ENCODE measurements around the gene CARMIL1.

CARMIL1 gene

DNA sequence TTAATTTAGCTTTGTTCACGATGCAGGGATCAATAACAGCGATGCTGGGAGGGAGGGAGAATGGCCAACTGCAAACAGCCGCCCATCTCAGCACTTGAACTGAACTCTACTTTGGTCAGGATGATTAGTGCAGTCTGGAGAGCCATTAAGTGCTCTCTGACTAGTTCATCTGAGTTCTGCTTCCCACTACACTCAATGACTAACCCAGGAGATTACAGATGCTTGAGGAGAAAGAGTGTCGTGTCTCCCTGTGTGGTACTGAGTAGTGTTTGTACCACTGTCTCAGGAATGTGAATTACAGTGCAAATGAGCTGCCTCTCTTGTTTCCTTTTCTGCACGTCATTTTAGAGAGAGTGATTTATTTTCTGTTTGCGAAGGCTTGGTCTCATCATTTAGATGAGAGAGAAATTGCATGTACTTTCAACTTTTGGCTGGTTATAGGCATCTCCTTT, 23.5 kb downstream of the CARMIL1 start:
- H3K4me3 ChIP-seq (ENCODE audit: low read depth, low read length), result no peak overlapping the region
- DNase-seq (ENCODE audit: low read depth), result peak; percentile 65

DNA sequence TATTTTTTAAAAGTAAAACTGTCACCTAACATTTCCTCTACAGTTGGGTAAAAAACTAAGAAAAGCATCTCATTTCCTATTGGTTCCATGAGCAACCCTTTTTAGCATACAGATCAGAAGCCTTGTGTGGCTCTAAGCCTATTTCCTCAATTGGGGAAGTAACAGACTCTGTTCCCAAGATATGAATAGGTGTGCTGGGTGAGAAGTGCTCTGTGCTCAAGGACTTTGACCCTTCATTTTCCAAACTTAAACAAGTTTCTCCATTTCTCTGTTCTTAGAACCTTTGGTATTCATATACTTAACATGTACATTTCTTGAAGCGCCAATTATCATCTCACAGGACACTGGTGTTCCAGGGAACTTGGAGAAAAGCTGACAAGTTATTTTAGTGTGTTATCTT, 24.1 kb downstream of the CARMIL1 start:
- H3K4me3 ChIP-seq (ENCODE audit: low read depth, low read length), result no peak overlapping the region
- DNase-seq (ENCODE audit: low read depth), result no peak

DNA sequence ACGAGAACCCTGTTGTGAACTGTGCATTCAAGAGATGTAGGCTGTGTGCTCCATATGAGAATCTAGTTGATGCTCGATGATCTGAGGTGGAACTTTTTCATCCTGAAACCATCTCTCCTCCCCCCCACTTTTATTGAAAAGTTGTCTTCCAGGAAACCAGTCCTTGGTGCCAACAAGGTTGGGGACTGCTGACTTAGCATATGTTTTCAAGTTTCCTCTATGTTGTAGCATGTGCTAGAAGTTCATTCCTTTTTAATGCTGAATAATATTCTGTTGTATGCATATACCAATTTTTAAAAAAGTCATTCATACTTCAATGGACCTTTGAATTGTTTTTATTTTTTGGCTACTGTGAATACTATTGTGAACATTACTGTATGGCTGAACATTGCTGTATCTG, 27.2 kb downstream of the CARMIL1 start:
- no peak for DNase-seq (ENCODE audit: low read depth)
- H3K4me3 ChIP-seq (ENCODE audit: low read depth, low read length), result no peak overlapping the region

DNA sequence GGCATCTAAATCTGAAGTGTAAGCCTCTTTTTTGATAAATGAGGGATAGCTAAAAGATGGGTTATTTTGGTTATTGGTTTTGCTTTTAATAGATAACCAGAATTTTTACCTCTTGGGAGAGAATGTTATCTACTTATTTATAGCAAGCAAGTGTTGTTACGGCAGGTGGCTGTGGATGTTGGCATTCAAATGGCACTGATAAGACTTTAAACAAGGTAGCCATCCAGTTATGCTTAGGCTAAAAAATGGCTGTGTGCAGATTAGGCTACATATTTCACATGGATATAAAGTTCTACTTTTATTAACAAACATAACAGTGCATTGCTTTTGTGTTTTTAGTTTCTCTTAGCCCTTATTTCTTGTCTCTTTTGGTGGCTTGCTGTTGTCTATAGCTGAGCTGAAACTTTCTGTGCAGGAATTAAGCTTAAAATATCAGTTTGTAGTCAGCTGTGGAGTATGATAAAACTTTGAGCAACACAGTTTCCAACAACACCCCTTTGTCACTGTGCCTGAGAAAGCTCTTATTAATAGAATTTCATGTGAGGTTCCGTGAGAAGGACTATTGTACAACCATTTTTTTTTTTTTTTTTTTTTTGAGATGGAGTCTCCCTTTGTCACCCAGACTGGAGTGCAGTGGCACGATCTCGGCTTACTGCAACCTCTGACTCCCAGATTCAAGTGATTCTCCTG, 28.8 kb downstream of the CARMIL1 start:
- H3K4me3 ChIP-seq (ENCODE audit: low read depth, low read length), result no peak overlapping the region
- DNase-seq (ENCODE audit: low read depth), result no peak

DNA sequence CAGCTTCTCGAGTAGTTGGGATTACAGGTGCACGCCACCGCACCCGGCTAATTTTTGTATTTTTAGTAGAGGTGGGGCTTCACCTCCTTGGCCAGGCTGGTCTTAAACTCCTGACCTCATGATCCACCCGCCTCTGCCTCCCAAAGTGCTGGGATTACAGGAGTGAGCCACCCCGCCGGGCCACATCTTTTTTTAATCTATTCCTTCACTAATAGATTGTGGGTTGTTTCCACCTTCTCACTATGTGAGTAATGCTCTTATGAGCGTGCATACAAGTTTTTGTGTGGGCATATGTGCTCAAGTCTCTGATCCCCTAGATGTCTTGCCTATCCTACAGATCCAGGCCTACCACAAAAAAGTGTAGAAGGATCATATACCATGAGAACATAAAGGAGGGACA, 30.7 kb downstream of the CARMIL1 start:
- no peak for DNase-seq (ENCODE audit: low read depth)
- no peak overlapping the region for H3K4me3 ChIP-seq (ENCODE audit: low read depth, low read length)

DNA sequence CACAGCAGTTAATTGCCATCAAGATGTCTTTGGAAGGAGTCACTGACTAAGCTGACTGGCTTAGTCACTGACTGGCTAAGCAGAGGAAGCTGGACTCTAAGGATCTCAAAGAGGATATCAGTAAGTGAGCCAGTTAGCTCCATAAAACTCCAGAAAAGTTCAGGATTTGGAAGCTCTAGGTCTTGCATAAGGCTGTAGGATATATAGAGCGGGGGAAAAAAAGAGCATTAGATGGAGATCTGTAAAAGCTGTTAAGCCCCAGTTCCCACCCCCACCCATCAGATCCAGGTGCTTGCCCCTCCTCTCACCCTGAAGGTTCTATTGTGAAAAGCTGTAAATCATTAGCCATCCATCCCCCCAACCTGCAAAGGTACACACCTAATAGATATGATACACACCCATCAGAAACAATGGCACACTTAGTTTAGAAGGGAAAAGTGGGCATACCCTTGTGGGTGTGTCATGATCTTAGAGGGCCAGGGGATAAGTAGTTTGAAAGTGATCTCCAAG, 32.2 kb downstream of the CARMIL1 start:
- H3K4me3 ChIP-seq (ENCODE audit: low read depth, low read length), result no peak overlapping the region
- no peak for DNase-seq (ENCODE audit: low read depth)

DNA sequence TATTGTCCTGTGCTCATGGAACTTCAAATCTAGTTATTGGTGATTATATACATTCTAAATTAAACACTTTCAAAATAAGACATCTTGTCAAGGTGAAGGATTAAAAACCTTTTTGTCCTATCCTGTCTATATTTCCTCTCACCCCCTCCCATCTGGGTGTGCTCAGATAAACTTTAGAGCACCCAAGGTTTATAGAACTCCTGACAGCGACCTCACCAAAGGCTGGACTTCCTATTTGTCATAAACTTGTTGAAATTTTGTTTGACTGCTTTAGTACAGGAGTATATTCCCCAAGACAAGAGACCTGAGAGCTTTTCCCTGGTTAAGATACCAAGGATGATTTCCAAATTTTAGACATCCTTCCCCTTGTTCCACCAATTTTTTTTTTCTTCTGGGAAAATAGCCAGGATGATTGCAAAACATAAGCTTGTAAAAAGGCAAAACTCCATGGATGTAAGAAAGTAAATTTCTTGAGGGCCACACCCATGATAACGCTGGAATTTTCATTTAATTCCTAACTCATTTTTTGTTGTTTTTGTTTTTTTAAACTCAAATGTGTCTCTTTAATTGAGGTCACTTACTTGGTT, 33.0 kb downstream of the CARMIL1 start:
- no peak for DNase-seq (ENCODE audit: low read depth)
- no peak overlapping the region for H3K4me3 ChIP-seq (ENCODE audit: low read depth, low read length)

DNA sequence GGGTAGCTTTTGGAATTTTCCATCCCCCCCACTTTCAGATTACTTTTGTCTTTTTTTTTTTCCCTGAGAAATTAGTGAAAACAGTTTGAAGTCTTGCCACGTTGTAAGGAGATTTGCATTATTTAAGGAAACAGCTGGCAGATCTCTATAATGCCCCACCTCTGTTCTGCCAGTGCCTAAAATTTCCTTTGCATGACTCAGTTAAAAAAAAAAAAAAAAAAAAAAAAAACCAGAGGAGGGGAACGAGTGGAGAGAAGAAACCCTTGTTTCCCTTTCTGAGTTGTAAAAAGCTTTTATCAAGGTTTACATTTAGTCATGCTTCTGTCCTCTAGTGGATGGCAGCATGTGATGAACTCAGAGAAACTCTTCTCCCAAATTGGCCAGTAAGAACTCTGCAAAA, 33.5 kb downstream of the CARMIL1 start:
- no peak overlapping the region for H3K4me3 ChIP-seq (ENCODE audit: low read depth, low read length)
- DNase-seq (ENCODE audit: low read depth), result peak; percentile 25

DNA sequence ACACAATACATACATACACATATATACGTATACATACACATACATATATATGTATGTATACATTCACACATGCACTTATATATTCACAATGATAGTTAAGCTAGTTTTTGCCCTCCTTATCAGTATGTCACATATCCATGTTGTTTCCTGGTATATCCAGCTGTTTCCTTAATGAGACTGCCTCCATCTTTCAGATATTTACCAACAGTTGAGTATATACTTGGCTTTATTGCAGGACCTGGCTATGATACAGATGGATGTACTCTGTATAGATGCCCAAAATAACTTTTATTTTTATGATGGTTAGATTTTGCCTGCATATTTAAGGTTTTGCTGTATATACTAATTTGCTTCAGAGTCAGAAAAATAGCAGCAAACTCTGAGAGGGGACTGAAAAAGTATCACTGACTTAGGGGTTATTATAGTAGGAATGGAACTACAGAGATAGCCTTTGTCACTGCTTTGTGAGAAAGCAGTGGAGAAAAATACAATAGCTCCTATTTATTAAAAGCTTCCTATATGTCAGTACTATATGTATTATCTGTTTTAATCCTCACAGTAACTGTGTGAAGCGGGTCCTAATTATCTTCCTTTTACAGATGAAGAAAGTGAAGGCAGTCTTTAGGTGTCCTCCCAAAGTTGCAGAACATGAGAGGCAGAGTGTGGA, 35.5 kb downstream of the CARMIL1 start:
- no peak overlapping the region for H3K4me3 ChIP-seq (ENCODE audit: low read depth, low read length)
- DNase-seq (ENCODE audit: low read depth), result no peak

DNA sequence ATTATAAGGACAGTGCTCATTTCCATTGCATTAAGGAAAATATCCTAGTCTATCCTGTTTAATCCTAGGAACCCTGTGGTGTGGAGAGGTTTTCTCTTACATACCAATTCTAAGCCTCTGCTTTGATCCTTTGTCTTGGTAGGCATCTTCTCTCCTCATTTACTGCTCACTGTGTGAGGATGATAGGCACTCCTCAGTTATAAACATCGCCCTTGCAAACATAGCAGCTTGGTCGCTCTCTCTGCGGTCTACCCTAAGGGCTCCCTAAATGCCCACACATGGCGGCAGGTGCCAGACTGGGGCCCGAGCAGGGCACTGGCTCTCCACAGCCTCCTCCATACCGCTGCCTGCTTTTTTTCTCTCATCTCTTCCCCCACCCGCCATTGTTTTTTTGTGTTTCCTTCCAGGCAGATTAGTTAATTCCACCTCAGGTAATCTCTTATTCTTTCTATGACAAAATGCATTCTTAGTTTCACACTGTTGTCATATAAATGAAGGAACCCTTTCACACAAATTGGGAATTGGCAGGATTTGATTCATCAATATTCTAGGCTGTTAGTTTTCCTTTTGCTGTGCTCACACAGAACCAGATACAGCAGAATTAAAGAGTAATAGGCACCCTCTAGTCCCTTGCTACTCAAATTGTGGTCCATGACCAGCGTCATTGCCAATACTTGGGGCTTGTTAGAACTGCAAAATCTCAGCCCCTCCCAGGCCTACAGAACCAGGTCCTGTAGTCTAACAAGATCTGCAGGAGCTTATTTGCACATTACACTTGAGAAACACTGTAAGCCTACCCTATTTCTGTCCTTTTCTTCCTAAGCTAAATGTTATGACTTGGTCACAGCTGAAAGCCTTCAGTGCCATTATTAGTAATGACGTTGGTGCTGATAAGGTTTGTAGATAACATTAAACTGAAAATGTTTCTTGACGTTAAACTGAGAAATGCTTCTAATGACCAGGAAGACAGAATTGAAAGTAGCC, 36.3 kb downstream of the CARMIL1 start:
- H3K4me3 ChIP-seq (ENCODE audit: low read depth, low read length), result no peak overlapping the region
- DNase-seq (ENCODE audit: low read depth), result no peak

DNA sequence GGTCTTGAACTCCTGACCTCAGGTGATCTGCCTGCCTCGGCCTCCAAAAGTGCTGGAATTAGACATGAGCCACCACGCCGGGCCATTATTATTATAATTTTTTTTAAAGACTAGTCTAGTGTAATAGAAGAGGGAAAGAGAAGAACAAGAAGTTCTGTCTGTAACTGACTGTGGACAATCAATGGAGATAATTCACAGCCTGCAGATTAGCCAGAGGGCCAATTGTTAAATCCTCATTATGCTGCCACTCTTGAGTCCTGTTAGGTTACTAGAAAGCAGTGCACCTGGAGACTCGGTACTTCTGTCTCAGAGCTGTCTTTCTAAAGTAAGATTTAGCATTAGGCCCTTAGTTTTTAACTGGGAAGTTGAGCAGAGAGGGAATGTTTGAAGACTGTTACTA, 37.5 kb downstream of the CARMIL1 start:
- no peak overlapping the region for H3K4me3 ChIP-seq (ENCODE audit: low read depth, low read length)
- no peak for DNase-seq (ENCODE audit: low read depth)

DNA sequence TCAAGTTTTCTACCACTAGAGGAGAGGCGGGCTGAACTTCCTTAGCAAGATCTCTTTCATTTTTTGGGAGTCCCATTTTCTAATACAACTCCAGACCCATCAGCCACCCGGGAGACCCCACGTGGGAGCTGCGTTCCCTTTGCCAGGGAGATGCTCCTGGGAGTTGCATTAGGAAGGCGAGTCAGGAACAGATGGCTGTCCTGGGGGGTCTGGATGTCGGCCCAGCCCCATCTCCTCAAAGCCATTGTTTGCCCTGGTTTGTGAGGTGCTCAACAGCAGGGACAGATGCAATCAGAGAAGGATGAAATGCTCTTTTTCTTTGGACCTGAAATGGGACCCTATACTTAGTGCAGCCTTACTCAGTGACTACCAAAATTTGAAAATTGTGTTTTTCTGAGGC, 39.4 kb downstream of the CARMIL1 start:
- no peak overlapping the region for H3K4me3 ChIP-seq (ENCODE audit: low read depth, low read length)
- no peak for DNase-seq (ENCODE audit: low read depth)

DNA sequence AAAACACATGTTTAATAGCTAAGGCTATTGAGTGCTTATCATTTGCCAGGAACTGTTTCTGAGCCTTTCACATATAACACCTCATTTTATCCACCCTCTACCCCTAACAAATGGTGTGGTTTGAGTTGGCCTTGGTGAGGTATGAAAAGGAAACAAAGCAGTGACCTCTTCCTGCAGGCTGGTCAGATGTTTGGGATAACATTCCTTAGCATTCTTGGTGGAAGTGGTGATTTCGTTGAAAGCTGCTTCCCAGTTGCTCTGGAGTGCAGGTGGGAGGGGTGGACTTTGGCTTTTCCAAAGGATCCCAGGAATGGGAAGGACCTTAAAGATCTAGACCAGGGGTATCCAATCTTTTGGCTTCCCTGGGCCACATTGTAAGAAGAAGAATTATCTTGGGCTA, 41.3 kb downstream of the CARMIL1 start:
- H3K4me3 ChIP-seq (ENCODE audit: low read depth, low read length), result no peak overlapping the region
- DNase-seq (ENCODE audit: low read depth), result no peak

DNA sequence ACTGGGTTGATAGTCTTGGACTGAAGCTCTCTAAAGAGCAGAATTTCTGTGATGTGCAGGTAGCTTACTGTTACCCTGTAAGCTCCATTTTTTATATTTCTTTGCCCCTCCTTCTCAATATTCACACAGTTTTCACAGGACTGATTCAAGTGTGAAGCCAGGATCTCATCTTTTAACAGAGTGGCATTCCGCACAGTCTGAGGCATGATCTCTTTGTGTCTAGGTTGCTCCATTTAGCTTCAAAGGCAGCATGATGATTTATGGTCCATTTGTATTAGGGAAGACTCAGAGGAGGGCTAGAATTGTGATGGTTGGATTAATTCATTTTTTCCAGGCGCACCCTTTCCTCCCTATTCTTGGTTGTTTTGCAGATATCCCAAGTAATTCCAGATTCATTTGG, 43.5 kb downstream of the CARMIL1 start:
- no peak for DNase-seq (ENCODE audit: low read depth)

DNA sequence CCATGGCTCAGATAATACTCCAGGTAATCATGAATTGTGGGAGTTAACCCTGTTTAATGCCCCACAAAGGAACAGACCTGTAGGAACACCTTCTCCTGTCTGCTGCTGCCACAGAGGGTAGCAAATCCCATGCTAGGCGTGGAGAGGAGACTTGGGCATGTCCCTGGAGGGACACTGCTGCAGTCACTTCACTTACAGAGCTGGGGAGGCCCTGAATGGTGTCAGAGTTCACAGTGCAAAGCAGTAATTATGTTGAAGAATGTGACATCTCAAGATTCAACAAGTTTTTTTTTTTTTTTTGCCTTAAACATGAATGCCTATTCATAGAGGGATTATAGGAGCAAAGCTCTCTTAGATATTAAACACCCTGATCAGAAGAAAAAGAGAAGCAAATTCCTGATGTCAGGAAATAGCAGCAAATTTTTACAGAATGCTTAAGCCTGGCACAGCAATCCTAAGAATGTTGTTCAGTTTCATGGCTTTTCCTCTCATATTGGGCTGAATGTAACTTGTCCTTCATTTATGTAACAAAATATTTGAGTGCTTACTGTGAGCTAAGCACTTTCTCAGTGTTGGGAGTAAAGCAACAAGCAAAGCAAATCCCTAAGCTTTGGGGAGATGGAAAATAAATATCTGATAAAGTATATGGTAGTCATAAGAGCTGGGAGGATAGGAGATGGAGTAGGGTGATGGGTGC, 45.0 kb downstream of the CARMIL1 start:
- DNase-seq (ENCODE audit: low read depth), result no peak
- no peak overlapping the region for H3K4me3 ChIP-seq (ENCODE audit: low read depth, low read length)

More for the DNA sequence above, 43.5 kb downstream of the CARMIL1 start:
- H3K4me3 ChIP-seq (ENCODE audit: low read depth, low read length), result no peak overlapping the region

DNA sequence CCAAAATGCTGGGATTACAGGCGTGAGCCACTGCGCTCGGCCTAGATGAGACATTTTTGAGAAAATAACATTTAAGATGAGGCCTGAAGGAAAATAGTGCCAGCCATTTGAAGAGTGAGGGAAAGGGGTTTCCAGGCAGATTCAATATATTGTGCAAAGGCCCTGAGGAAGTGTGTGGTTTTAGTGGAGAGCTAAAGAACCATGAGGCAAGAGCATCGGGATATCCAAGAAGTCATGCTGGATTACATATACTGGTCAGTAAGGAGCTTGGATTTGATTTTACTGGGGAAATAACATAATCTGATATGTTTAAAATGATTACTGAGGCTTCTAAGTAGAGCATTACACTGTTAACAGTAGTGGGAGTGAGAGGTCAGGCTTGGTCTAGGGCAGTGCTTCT, 47.0 kb downstream of the CARMIL1 start:
- H3K4me3 ChIP-seq (ENCODE audit: low read depth, low read length), result no peak overlapping the region
- no peak for DNase-seq (ENCODE audit: low read depth)

DNA sequence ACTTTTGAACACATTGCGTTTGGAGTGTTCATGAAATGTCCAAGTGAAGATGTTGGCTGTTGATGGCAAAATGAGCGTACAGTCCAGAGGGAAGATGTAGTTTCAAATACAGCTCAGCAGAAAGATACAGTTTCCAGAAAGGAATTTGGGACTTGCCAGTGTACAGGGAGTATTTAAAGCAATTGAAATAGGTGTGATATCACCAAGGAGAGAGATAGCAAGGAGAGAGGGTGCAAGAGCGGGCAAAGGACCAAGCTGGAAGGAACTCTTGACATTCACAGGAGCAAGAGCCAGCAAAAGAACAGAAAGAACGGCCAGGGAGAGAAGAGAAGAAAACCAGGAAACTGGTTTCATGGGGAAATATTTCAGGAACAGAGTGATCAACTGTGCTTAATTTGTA, 47.8 kb downstream of the CARMIL1 start:
- H3K4me3 ChIP-seq (ENCODE audit: low read depth, low read length), result no peak overlapping the region
- no peak for DNase-seq (ENCODE audit: low read depth)

DNA sequence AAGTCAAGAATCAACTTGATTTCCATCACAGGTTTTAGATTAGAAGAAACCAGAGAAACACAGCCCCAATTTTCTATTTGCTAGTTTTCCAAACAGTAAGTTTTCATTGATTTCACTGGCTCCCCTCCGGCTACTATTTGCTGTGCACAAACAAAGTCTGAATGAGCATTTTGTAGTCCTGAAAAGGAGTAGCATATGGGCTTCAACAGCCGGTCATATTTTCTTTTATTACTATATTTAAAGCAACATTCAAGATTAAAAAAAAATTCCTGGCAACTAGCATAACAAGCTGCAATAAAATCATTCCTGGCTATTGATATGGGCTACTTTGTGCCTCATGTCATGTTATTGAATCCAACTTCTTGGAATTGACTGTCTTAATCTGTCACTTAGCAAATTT, 48.3 kb downstream of the CARMIL1 start:
- no peak for DNase-seq (ENCODE audit: low read depth)
- H3K4me3 ChIP-seq (ENCODE audit: low read depth, low read length), result no peak overlapping the region

DNA sequence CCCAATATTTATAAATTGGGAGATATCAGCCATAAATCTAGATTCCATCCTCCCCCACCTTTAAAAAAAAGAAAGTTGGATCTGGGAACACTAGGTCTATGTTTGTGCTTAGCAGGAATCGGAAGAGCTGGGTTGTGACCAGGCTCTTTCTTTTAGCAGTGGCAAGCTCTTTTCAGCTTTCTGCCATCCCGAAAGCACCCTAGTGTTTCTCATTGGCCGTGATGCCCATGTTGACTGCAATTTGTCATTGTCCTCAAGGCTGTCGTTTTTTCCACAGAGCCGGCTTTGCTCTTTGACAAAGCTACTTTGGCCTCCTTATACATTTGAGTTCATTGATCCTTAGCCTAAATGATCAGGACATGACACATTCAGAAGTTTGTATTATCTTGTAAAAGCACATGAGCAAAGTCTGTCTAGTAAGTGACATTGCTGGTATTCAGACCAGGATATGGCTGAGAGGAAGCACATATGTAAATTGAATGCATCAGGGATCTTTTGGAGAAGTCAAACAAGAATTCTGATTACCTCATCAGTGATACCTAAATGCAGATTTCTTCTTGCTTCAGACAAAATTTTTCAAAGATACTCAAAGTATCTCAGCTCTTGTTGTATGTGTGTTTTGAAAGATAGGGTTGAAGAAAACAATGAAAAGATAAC, 50.1 kb downstream of the CARMIL1 start:
- DNase-seq (ENCODE audit: low read depth), result no peak
- no peak overlapping the region for H3K4me3 ChIP-seq (ENCODE audit: low read depth, low read length)
